HG03575 (cell line): ENCODE measurements around the gene ZNF236.
A peak's percentile ranks its signal among the peaks of the same experiment; 100 is the strongest.

Experiments
- ATAC-seq: cut with Tn5 transposase; IDR thresholded peaks from one replicate; pipeline ENCODE4 v1.9.1; 2021; ENCODE audit not compliant: unreplicated experiment, insufficient number of reproducible peaks, low FRiP score; ENCODE audit errors: extremely low read depth

Gene ZNF236

GRCh38 chr18:76892832-76893231 lies 70.5 kb downstream of the ZNF236 start:
- ATAC-seq = no peak

GRCh38 chr18:76894566-76895346 lies 72.4 kb downstream of the ZNF236 start:
- no peak for ATAC-seq

- no peak for ATAC-seq
Observed at GRCh38 chr18:76895498-76895897, 73.1 kb downstream of the ZNF236 start.

GRCh38 chr18:76896677-76897076 lies 74.3 kb downstream of the ZNF236 start:
- ATAC-seq = no peak

GRCh38 chr18:76897257-76897656 lies 74.9 kb downstream of the ZNF236 start:
- ATAC-seq = no peak

GRCh38 chr18:76903386-76903785 lies 81.0 kb downstream of the ZNF236 start:
- no peak for ATAC-seq

GRCh38 chr18:76905821-76906220 lies 83.5 kb downstream of the ZNF236 start:
- no peak for ATAC-seq

- ATAC-seq = no peak
Observed at GRCh38 chr18:76908277-76908676, 85.9 kb downstream of the ZNF236 start.

GRCh38 chr18:76909439-76909838 lies 87.1 kb downstream of the ZNF236 start:
- ATAC-seq = no peak

GRCh38 chr18:76911440-76911839 lies 89.1 kb downstream of the ZNF236 start:
- ATAC-seq = no peak

- ATAC-seq = no peak
Observed at GRCh38 chr18:76913583-76913982, 91.2 kb downstream of the ZNF236 start.

GRCh38 chr18:76914314-76914713 lies 92.0 kb downstream of the ZNF236 start:
- no peak for ATAC-seq

- ATAC-seq = no peak
Observed at GRCh38 chr18:76914796-76915195, 92.4 kb downstream of the ZNF236 start.

GRCh38 chr18:76915456-76915855 lies 93.1 kb downstream of the ZNF236 start:
- ATAC-seq = no peak

GRCh38 chr18:76920974-76921373 lies 98.6 kb downstream of the ZNF236 start:
- ATAC-seq = no peak

- peak; percentile 73 for ATAC-seq
Observed at GRCh38 chr18:76922107-76922506, 99.8 kb downstream of the ZNF236 start.

GRCh38 chr18:76923485-76924085 lies 101.2 kb downstream of the ZNF236 start:
- no peak for ATAC-seq

- no peak for ATAC-seq
Observed at GRCh38 chr18:76925501-76925900, 103.1 kb downstream of the ZNF236 start.

- no peak for ATAC-seq
Observed at GRCh38 chr18:76927223-76927725, 104.9 kb downstream of the ZNF236 start.

- no peak for ATAC-seq
Observed at GRCh38 chr18:76928179-76928868, 106.0 kb downstream of the ZNF236 start.
